ENCODE data around the gene FBXW7.

FBXW7 gene

GRCh38 chr4:152278505-152279233 lies 257.2 kb downstream of the FBXW7 start:
- Histone ChIP-seq H3K4ac (ENCODE audit: low read depth in 1 of 2, low read length in 2 of 2) (no peak overlapping the region), H3K27ac (ENCODE audit: low read length, poor library complexity, severe bottlenecking) (peak overlapping the region; percentile 35), H3K4me2 (ENCODE audit: low read length, poor library complexity, severe bottlenecking) (peak overlapping the region; percentile 45), H3K23ac (ENCODE audit: low read length in 2 of 2) (no peak overlapping the region), H3K18ac (ENCODE audit: low read depth in 1 of 2, low read length in 2 of 2) (peak overlapping the region in 1 of 2 experiments; percentile 71), H2BK5ac (ENCODE audit: low read depth, low read length, poor library complexity, severe bottlenecking) (peak overlapping the region; percentile 26), H3K36me3 (ENCODE audit: control insufficient read depth in 1 of 2, insufficient read depth in 2 of 2, low read depth in 1 of 2, low read length in 2 of 2) (no peaks in the 10 kb centered on the region), H3K27me3 (ENCODE audit: control insufficient read depth in 1 of 2, insufficient read depth in 1 of 2, low read length in 2 of 2) (no peaks in the 10 kb centered on the region), H3K14ac (ENCODE audit: low read length in 2 of 2) (no peak overlapping the region), H3K79me1 (replicated peaks; ENCODE audit: low read length, poor library complexity, severe bottlenecking) (no peaks in the 10 kb centered on the region), H2BK12ac (ENCODE audit: low read length in 2 of 2) (peak overlapping the region in 1 of 2 experiments; percentile 20), H2AFZ (ENCODE audit: low read depth, low read length) (no peak overlapping the region), H2AK5ac (ENCODE audit: low read length, severe bottlenecking) (peak overlapping the region; percentile 21), H2BK120ac (ENCODE audit: low read depth, low read length) (no peak overlapping the region), H3K9ac (ENCODE audit: low read length) (no peak overlapping the region), H4K8ac (ENCODE audit: low read length) (peak overlapping the region; percentile 20), H2BK15ac (ENCODE audit: low read depth, poor library complexity, severe bottlenecking) (no peak overlapping the region), H3K9me3 (ENCODE audit: control insufficient read depth, low read length) (no peaks in the 10 kb centered on the region), H3K4me1 (ENCODE audit: control insufficient read depth, insufficient read depth, low read depth, low read length) (peaks cover 22% of the 10 kb centered on the region), H3K4me3 (ENCODE audit: insufficient read depth in 1 of 2, low read depth in 1 of 2, low read length in 2 of 2) (no peak overlapping the region), H4K91ac (ENCODE audit: low read length) (no peak overlapping the region)
- no peak for DNase-seq
- WGBS = 83% methylated on average over 5 of the region's 9 CpGs

DNA sequence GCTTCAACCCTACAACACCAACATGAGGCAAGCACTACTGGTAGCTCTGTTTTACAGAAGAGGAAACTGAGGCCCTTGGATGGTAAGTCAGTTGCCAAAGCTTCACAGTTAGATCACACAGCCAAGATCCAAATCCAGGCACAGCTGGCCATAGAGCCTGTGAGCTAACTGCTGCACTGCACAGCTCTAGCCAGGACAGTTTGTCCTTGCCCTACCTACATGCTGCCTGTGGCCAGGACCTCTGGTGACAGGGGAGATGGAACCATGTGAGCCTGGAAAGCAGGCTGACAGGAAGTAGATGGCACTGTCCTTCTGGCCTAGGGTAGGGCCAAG lies 257.8 kb downstream of the FBXW7 start:
- Histone ChIP-seq H4K91ac (ENCODE audit: low read length) (no peak overlapping the region), H3K4ac (ENCODE audit: low read depth in 1 of 2, low read length in 2 of 2) (no peak overlapping the region), H2BK5ac (ENCODE audit: low read depth, low read length, poor library complexity, severe bottlenecking) (no peak overlapping the region), H2BK12ac (ENCODE audit: low read length in 2 of 2) (peak overlapping the region; percentile 20 to 23), H3K4me1 (ENCODE audit: control insufficient read depth, insufficient read depth, low read depth, low read length) (peaks cover 22% of the 10 kb centered on the region), H3K9me3 (ENCODE audit: control insufficient read depth, low read length) (no peaks in the 10 kb centered on the region), H3K4me2 (ENCODE audit: low read length, poor library complexity, severe bottlenecking) (no peak overlapping the region), H3K9ac (ENCODE audit: low read length) (no peak overlapping the region), H2BK120ac (ENCODE audit: low read depth, low read length) (no peak overlapping the region), H4K8ac (ENCODE audit: low read length) (no peak overlapping the region), H3K27ac (ENCODE audit: low read length, poor library complexity, severe bottlenecking) (no peak overlapping the region), H3K27me3 (ENCODE audit: control insufficient read depth in 1 of 2, insufficient read depth in 1 of 2, low read length in 2 of 2) (no peaks in the 10 kb centered on the region), H3K18ac (ENCODE audit: low read depth in 1 of 2, low read length in 2 of 2) (peak overlapping the region in 1 of 2 experiments; percentile 71), H3K36me3 (ENCODE audit: control insufficient read depth in 1 of 2, insufficient read depth in 2 of 2, low read depth in 1 of 2, low read length in 2 of 2) (no peaks in the 10 kb centered on the region), H3K23ac (ENCODE audit: low read length in 2 of 2) (no peak overlapping the region), H3K79me1 (replicated peaks; ENCODE audit: low read length, poor library complexity, severe bottlenecking) (no peaks in the 10 kb centered on the region), H2BK15ac (ENCODE audit: low read depth, poor library complexity, severe bottlenecking) (no peak overlapping the region), H3K14ac (ENCODE audit: low read length in 2 of 2) (no peak overlapping the region), H2AFZ (ENCODE audit: low read depth, low read length) (no peak overlapping the region), H2AK5ac (ENCODE audit: low read length, severe bottlenecking) (peak overlapping the region; percentile 28), H3K4me3 (ENCODE audit: insufficient read depth in 1 of 2, low read depth in 1 of 2, low read length in 2 of 2) (no peak overlapping the region)
- DNase-seq = no peak

- no peaks in the 10 kb centered on the region for H3K79me1 ChIP-seq (replicated peaks; ENCODE audit: low read length, poor library complexity, severe bottlenecking)
- no peak overlapping the region for H3K14ac ChIP-seq (ENCODE audit: low read length in 2 of 2)
- H4K8ac ChIP-seq (ENCODE audit: low read length) = no peak overlapping the region
- H3K4ac ChIP-seq (ENCODE audit: low read depth in 1 of 2, low read length in 2 of 2) = no peak overlapping the region
- H2BK15ac ChIP-seq (ENCODE audit: low read depth, poor library complexity, severe bottlenecking) = no peak overlapping the region
- no peaks in the 10 kb centered on the region for H3K36me3 ChIP-seq (ENCODE audit: control insufficient read depth in 1 of 2, insufficient read depth in 2 of 2, low read depth in 1 of 2, low read length in 2 of 2)
- H3K4me2 ChIP-seq (ENCODE audit: low read length, poor library complexity, severe bottlenecking) = no peak overlapping the region
- no peak overlapping the region for H2AFZ ChIP-seq (ENCODE audit: low read depth, low read length)
- no peaks in the 10 kb centered on the region for H3K9me3 ChIP-seq (ENCODE audit: control insufficient read depth, low read length)
- peaks cover 22% of the 10 kb centered on the region for H3K4me1 ChIP-seq (ENCODE audit: control insufficient read depth, insufficient read depth, low read depth, low read length)
- no peak overlapping the region for H3K23ac ChIP-seq (ENCODE audit: low read length in 2 of 2)
- no peak for DNase-seq
- H4K91ac ChIP-seq (ENCODE audit: low read length) = no peak overlapping the region
- H2BK120ac ChIP-seq (ENCODE audit: low read depth, low read length) = no peak overlapping the region
- no peak overlapping the region for H2AK5ac ChIP-seq (ENCODE audit: low read length, severe bottlenecking)
- H2BK12ac ChIP-seq (ENCODE audit: low read length in 2 of 2) = no peak overlapping the region
- H3K9ac ChIP-seq (ENCODE audit: low read length) = no peak overlapping the region
- H3K18ac ChIP-seq (ENCODE audit: low read depth in 1 of 2, low read length in 2 of 2) = no peak overlapping the region
- no peak overlapping the region for H3K4me3 ChIP-seq (ENCODE audit: insufficient read depth in 1 of 2, low read depth in 1 of 2, low read length in 2 of 2)
- 95% methylated on average over 5 of the region's 5 CpGs for WGBS
- no peak overlapping the region for H2BK5ac ChIP-seq (ENCODE audit: low read depth, low read length, poor library complexity, severe bottlenecking)
- no peaks in the 10 kb centered on the region for H3K27me3 ChIP-seq (ENCODE audit: control insufficient read depth in 1 of 2, insufficient read depth in 1 of 2, low read length in 2 of 2)
- H3K27ac ChIP-seq (ENCODE audit: low read length, poor library complexity, severe bottlenecking) = no peak overlapping the region
Observed at GRCh38 chr4:152277333-152277732, 258.6 kb downstream of the FBXW7 start.

- H3K9me3 ChIP-seq (ENCODE audit: control insufficient read depth, low read length) = no peaks in the 10 kb centered on the region
- H3K4me2 ChIP-seq (ENCODE audit: low read length, poor library complexity, severe bottlenecking) = no peak overlapping the region
- H3K36me3 ChIP-seq (ENCODE audit: control insufficient read depth in 1 of 2, insufficient read depth in 2 of 2, low read depth in 1 of 2, low read length in 2 of 2) = no peaks in the 10 kb centered on the region
- no peaks in the 10 kb centered on the region for H3K79me1 ChIP-seq (replicated peaks; ENCODE audit: low read length, poor library complexity, severe bottlenecking)
- no peak overlapping the region for H2BK12ac ChIP-seq (ENCODE audit: low read length in 2 of 2)
- no peak overlapping the region for H2BK120ac ChIP-seq (ENCODE audit: low read depth, low read length)
- no peak overlapping the region for H4K8ac ChIP-seq (ENCODE audit: low read length)
- no peak overlapping the region for H3K18ac ChIP-seq (ENCODE audit: low read depth in 1 of 2, low read length in 2 of 2)
- 56% methylated on average over 1 of the region's 1 CpG for WGBS
- H2AK5ac ChIP-seq (ENCODE audit: low read length, severe bottlenecking) = no peak overlapping the region
- H3K4me3 ChIP-seq (ENCODE audit: insufficient read depth in 1 of 2, low read depth in 1 of 2, low read length in 2 of 2) = no peak overlapping the region
- H3K14ac ChIP-seq (ENCODE audit: low read length in 2 of 2) = no peak overlapping the region
- H3K27me3 ChIP-seq (ENCODE audit: control insufficient read depth in 1 of 2, insufficient read depth in 1 of 2, low read length in 2 of 2) = no peaks in the 10 kb centered on the region
- peak; percentile 16 for DNase-seq
- H3K27ac ChIP-seq (ENCODE audit: low read length, poor library complexity, severe bottlenecking) = no peak overlapping the region
- H2AFZ ChIP-seq (ENCODE audit: low read depth, low read length) = no peak overlapping the region
- H4K91ac ChIP-seq (ENCODE audit: low read length) = no peak overlapping the region
- no peak overlapping the region for H3K4ac ChIP-seq (ENCODE audit: low read depth in 1 of 2, low read length in 2 of 2)
- H3K9ac ChIP-seq (ENCODE audit: low read length) = no peak overlapping the region
- H2BK15ac ChIP-seq (ENCODE audit: low read depth, poor library complexity, severe bottlenecking) = no peak overlapping the region
- peaks cover 5% of the 10 kb centered on the region for H3K4me1 ChIP-seq (ENCODE audit: control insufficient read depth, insufficient read depth, low read depth, low read length)
- H3K23ac ChIP-seq (ENCODE audit: low read length in 2 of 2) = no peak overlapping the region
- no peak overlapping the region for H2BK5ac ChIP-seq (ENCODE audit: low read depth, low read length, poor library complexity, severe bottlenecking)
Observed at GRCh38 chr4:152273343-152273742, 262.5 kb downstream of the FBXW7 start.
